ENCODE data around the gene IQSEC1. TPM values are rescaled to one million over a fixed set of nuclear protein-coding genes. Genes with fewer than 3 reads are reported as not detected.
A peak's percentile ranks its signal among the peaks of the same experiment; 100 is the strongest.

Gene IQSEC1
- total RNA-seq, 1 donor = 135 TPM

DNA sequence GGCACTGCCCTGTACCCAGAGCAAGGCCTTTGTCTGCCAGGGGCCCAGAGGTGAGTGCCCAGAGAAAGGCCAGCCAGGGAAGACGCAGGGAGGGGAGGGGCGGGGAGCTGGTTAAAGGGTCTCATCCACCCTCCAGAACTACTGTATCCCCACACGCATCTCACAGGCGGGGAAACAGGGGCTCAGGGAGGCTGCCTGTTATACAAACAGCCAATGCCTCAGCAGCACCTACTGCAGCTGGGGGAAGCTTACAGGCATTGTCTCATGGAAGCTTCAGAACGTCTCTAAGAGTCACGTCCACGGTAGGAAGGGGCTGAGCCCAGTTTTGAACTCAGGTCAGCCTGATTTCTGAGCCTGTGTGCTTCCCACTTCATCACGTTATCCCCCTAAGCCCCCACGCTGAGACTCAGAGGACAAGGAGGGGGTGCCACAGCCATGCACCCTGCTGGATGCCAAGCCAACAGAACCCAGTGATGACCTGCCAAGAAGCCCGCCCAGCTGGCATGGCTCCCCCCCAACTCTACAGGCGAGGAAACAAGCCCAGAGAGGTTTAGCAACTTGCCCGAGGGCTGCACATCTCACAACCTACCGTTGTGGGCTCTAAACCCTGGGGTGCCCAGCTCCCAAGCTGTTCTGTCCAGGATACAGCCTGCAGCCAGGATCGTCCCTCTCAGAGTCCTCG is 54.5 kb downstream of the IQSEC1 start:
- Histone ChIP-seq H3K27me3 (ENCODE audit: insufficient read depth, low read length) (no peaks in the 10 kb centered on the region), H3K4me3 (ENCODE audit: low read length) (no peak overlapping the region), H3K4me1 (ENCODE audit: insufficient read depth, low read length) (peaks cover 63% of the 10 kb centered on the region), H3K9me3 (ENCODE audit: low read depth, low read length) (no peaks in the 10 kb centered on the region)

DNA sequence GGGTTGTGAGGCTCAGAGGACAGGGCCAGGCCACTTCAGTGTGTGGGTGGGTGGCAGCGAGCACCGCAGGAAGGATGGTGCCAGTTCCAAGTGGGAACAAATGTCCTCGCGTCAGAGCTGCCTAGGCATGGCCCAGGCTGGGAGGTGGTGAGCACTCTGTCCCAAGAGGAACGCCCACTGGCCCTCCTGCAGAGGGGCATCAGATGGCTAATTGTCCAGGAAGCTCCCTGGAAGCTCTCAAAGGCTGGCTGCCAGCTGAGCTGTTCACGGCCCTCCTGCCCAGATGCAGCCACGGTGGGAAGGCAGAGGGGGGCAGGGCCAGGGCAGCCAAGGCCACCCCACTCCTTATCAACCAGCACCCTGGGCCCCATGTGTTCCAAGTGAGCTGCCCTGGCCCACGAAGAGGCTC is 55.2 kb downstream of the IQSEC1 start:
- H3K4me1 ChIP-seq (ENCODE audit: insufficient read depth, low read length) = peaks cover 69% of the 10 kb centered on the region
- H3K4me3 ChIP-seq (ENCODE audit: low read length) = no peak overlapping the region
- H3K27me3 ChIP-seq (ENCODE audit: insufficient read depth, low read length) = no peaks in the 10 kb centered on the region
- no peaks in the 10 kb centered on the region for H3K9me3 ChIP-seq (ENCODE audit: low read depth, low read length)

DNA sequence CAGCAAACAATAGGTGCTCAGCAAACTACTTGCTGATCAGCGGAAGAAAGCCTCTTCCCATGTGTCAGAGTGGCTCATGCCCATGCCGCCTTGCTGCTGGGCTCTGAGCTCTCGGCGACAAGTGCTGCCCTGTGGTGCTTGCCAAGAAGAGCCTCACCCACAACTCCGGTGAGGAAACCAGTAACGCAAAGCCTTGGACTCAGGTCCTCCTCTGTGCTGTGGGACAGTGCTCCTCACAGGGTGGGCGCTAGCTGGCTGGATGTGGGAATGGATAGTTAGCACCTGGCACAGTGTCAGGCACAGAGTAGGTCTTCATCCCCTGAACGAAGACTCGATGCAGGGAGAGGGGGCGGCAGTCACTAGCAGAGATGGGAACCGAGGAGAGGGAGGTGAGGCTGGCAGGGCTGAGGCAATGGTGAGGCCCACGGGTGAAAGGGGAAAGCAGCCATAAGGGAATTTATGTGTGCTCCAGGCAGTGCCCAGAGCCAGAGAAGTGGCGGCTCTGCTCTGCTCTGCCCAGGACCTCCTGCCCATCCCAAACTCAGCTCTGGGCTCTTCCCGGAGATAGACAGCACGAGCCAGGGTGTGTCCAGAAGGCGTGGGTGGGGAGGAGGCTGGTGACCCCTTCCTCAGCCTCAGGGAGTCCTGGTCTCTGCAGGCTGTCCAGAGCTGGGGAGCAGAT is 55.7 kb downstream of the IQSEC1 start:
- Histone ChIP-seq H3K4me3 (ENCODE audit: low read length) (no peak overlapping the region), H3K4me1 (ENCODE audit: insufficient read depth, low read length) (peaks cover 70% of the 10 kb centered on the region), H3K9me3 (ENCODE audit: low read depth, low read length) (no peaks in the 10 kb centered on the region), H3K27me3 (ENCODE audit: insufficient read depth, low read length) (no peaks in the 10 kb centered on the region)

DNA sequence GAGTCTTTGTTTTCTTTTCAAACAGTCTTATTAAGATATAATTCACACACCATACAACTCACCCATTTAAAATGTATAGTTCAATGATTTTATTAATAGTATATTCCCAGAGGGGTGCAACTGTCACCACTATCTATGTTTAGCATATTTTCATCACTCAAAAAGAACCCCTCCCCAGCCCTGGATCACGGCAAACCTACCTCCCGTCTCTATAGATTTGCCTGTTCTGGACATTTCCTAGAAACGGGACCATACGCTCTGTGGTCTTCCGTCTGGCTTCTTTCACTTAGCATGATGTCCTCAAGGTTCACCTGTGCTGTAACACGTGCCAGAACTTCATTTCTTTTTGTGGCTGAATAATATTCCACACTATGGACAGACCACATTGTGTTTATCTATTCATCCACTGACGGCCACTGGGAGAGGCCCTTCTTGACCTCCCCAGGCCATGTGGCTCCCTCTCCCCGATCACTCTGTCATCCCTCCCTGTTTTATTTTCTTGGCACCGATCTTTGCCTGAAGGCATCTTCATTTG is 56.4 kb downstream of the IQSEC1 start:
- Histone ChIP-seq H3K4me1 (ENCODE audit: insufficient read depth, low read length) (peaks cover 77% of the 10 kb centered on the region), H3K9me3 (ENCODE audit: low read depth, low read length) (no peaks in the 10 kb centered on the region), H3K27me3 (ENCODE audit: insufficient read depth, low read length) (no peaks in the 10 kb centered on the region), H3K4me3 (ENCODE audit: low read length) (no peak overlapping the region)

DNA sequence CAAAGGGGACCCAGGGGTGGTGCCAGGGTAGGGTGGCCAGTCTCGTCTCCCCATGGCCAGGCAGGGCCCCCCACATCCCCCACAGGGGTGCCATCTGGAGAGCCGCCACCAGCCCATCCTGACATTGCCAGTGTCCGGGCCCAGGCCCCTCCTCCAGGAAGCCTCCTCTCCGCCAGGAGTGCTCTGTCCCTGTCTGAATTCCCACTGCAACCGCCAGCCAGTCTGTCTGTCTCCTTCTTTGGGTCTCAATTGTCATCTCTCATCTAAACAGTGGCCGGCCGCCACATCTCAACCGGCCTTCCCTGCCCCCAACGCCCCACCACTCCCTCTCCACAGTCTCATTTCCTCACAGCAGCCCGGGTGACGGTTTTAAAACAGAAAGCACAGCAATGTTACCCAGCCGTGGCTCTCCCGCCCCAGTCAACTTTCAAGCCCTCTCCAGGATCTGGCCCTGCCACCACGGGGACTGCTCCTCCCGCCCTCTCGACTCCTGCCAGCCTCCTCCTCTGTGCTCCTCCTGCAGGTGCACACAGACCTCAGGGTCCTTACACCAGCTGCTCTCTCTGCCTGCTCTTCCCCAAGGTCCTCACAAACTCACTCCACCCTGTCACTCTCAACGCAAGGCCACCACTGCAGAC is 57.0 kb downstream of the IQSEC1 start:
- Histone ChIP-seq H3K9me3 (ENCODE audit: low read depth, low read length) (no peaks in the 10 kb centered on the region), H3K4me3 (ENCODE audit: low read length) (peak overlapping the region; percentile 64), H3K4me1 (ENCODE audit: insufficient read depth, low read length) (peaks cover 83% of the 10 kb centered on the region), H3K27me3 (ENCODE audit: insufficient read depth, low read length) (no peaks in the 10 kb centered on the region)

DNA sequence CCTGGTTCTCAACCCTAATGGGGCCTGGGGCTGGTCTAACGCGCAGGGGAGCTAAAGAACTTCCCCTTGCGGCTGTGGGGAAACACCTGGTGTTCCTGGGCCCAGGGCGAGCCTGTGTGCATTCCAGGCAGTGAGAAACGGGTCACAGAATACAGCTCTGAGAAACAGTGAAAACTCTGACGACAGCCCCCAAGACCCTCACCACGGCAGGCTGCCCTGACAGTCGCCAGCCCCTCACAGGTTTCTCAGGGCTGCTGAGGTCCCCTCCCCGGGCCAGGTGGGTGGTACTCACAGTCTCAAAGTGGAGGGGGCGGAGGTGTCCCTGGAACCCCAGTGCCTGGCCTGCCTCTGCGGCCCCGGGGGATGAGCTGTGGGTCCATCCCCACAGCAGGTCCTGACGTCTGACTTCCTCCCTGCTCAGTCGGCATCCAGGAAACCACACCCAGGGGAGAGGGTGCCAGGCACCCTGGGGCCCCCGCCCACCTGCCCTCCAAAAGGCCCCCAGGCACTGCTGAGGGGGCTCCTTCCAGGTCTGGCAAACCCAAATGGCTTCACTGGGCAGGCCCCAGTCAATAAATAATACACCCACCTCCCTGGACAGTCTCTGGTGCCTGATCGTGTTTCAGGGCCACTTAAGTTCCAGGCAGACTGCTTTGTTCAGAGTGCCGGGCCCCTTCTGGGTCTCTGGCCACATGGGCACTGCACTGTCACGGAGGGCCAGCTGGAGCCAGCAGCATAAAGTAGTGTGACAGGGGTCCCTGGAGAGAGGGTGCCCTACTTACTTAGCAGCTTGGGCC is 57.7 kb downstream of the IQSEC1 start:
- Histone ChIP-seq H3K4me1 (ENCODE audit: insufficient read depth, low read length) (peaks cover 90% of the 10 kb centered on the region), H3K9me3 (ENCODE audit: low read depth, low read length) (no peaks in the 10 kb centered on the region), H3K4me3 (ENCODE audit: low read length) (peak overlapping the region; percentile 64), H3K27me3 (ENCODE audit: insufficient read depth, low read length) (no peaks in the 10 kb centered on the region)

DNA sequence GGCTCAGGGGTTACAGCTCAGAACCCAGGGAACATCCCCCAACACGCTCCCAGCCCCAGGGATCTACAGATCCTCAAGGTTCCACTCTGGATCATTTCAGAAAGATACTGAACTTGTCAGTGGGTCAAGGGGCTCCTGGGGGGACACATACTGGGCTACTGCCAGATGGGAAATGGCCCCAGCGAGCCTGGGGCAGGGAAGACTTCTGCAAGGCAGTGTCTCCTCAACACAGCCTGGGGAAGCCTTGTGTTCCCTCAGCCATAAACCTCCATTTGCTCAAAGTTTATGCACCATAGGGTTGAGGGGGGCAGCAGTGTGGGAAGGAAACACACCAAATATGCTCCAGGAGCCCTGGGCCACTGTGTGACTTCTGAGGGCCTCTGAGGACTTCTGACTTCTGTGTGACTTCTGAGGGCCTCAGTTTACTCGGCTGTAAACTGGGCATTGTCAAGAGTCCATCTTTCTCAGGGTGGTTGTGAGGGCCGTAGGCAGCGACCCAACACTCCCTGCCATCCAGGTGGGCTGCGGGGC is 58.4 kb downstream of the IQSEC1 start:
- Histone ChIP-seq H3K9me3 (ENCODE audit: low read depth, low read length) (no peaks in the 10 kb centered on the region), H3K4me1 (ENCODE audit: insufficient read depth, low read length) (peaks cover 97% of the 10 kb centered on the region), H3K27me3 (ENCODE audit: insufficient read depth, low read length) (no peaks in the 10 kb centered on the region), H3K4me3 (ENCODE audit: low read length) (peak overlapping the region; percentile 64)

DNA sequence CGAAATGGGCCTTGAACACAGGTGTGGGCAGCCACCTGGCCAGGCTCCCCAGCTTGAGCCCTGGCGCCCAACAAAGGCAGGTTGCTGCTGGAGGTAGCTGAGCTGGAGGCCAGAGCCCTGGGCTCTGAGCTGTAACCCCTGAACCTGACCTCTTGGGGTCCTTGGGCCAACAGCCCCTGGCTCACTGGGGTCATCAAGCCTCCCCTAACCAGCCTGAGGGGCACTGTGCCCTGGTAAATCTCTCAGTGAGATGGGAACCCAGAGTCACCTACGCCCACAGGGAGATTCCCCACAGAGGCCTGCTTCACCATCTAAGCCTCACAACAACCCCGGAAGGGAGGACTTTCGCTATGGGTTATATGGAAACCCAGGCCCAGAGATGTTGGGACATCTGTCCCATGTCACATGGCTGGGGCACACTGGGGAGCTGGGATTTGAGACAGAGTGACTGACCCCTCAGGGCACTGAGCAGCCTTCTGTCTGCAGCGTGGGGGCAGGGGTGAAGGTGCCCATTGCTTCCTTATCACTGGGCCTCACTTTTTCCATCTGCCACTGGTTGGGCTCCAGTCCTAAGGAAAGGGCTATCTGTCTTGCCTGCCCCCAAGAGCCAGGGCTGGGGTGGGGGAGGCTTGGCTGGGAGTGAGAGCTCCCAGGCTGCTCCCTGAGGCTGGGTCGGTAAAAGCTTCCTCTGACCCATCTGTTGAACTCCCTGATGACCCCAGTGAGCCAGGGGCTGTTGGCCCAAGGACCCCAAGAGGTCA is 59.1 kb downstream of the IQSEC1 start:
- H3K4me1 ChIP-seq (ENCODE audit: insufficient read depth, low read length) = peaks cover 99% of the 10 kb centered on the region
- no peaks in the 10 kb centered on the region for H3K9me3 ChIP-seq (ENCODE audit: low read depth, low read length)
- no peaks in the 10 kb centered on the region for H3K27me3 ChIP-seq (ENCODE audit: insufficient read depth, low read length)

DNA sequence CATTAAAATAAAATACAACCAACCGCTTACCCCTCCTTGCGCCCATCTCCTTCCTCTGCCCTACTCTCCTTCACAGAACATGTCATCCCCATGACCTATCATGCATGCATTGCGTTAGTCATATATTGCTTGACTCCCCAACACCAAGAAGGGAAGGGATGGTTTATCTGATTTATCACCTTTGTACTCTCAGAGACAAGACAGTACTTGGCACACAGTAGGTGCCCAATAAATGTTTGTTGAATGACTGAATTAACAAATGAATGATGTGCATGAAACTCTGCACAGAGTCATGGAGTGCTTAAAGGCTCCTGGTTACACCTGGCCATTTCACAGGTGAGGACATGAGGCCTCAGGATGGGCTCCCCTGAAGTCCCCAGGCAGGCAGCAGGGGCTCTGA is 59.7 kb downstream of the IQSEC1 start:
- Histone ChIP-seq H3K4me3 (ENCODE audit: low read length) (peak overlapping the region; percentile 64), H3K27me3 (ENCODE audit: insufficient read depth, low read length) (no peaks in the 10 kb centered on the region), H3K9me3 (ENCODE audit: low read depth, low read length) (no peaks in the 10 kb centered on the region), H3K4me1 (ENCODE audit: insufficient read depth, low read length) (peaks cover 99% of the 10 kb centered on the region)

More for the DNA sequence above, 59.1 kb downstream of the IQSEC1 start:
- peak overlapping the region; percentile 64 for H3K4me3 ChIP-seq (ENCODE audit: low read length)

DNA sequence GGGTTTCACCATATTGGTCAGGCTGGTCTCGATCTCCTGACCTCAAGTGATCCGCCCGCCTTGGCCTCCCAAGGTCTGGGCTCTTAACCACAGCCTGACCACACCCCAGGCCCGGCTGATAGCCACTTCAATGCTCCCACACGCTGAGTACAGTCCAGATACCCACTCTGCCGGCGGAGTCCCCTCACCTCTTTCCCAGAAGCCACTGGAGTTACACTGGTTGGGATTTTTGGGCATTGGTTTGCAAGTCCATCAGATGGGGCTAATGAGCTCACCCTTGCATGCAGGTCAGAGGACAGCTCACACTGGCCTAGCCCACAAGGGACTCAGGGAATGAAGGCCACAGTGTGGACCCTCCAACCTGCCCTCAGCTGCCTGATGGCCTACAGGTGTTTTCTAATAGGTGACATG is 60.1 kb downstream of the IQSEC1 start:
- Histone ChIP-seq H3K9me3 (ENCODE audit: low read depth, low read length) (no peaks in the 10 kb centered on the region), H3K4me3 (ENCODE audit: low read length) (peak overlapping the region; percentile 64), H3K27me3 (ENCODE audit: insufficient read depth, low read length) (no peaks in the 10 kb centered on the region), H3K4me1 (ENCODE audit: insufficient read depth, low read length) (peaks cover 99% of the 10 kb centered on the region)

DNA sequence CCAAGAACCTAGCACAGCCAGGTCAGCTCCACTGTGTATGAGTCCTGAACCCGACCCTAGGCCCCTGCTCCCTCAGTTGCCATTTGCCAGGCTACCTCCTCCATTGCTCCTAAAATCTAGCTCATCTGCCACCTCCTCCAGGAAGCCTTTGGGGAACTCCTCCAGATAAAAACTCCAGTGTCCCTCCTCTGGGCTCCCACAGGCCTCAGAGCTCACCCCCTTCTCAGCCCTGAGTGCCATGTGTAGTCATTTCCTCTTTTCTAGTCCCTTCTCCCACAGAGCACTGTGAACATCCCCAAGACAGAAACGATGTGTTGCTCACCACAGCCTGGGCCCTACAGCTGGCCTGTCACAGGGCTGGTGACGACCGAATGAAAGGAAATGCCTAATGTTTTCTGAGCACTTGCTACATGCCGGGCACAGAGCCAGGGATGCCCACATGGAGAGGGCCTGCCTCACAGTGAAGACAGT is 61.0 kb downstream of the IQSEC1 start:
- Histone ChIP-seq H3K4me3 (ENCODE audit: low read length) (no peak overlapping the region), H3K9me3 (ENCODE audit: low read depth, low read length) (no peaks in the 10 kb centered on the region), H3K4me1 (ENCODE audit: insufficient read depth, low read length) (peaks cover 99% of the 10 kb centered on the region), H3K27me3 (ENCODE audit: insufficient read depth, low read length) (no peaks in the 10 kb centered on the region)

DNA sequence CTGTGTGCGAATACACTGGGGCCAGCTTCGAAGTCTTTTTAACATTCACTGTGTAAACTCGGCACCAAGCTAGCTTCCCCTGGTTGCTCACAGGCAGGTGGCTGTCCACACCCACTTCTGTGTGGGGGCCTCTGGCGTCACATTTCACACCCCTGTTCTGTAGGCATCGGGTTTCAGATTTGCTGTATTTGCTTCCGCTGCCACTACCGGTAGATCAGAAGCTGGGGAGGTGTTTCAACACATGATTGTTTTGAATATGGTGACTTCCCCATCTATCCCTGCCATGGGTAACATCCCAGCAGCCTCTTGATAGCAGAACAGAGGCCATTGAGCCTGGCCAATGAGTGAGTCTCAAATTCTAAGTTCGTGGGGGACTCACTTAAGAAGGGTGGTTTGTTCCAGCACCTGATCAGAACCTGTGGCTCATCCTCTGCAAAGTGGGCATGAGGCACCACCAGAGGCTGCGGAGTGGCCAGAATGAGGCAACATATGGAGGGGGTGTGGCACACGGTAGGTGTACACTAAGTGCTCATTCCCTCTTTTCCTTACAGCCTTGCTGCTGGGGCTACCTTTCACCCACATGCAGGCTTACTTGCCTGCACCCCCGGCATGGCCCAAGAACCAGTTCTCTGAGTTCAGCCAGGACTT is 61.5 kb downstream of the IQSEC1 start:
- no peaks in the 10 kb centered on the region for H3K9me3 ChIP-seq (ENCODE audit: low read depth, low read length)
- no peaks in the 10 kb centered on the region for H3K27me3 ChIP-seq (ENCODE audit: insufficient read depth, low read length)
- no peak overlapping the region for H3K4me3 ChIP-seq (ENCODE audit: low read length)
- H3K4me1 ChIP-seq (ENCODE audit: insufficient read depth, low read length) = peaks cover 99% of the 10 kb centered on the region

DNA sequence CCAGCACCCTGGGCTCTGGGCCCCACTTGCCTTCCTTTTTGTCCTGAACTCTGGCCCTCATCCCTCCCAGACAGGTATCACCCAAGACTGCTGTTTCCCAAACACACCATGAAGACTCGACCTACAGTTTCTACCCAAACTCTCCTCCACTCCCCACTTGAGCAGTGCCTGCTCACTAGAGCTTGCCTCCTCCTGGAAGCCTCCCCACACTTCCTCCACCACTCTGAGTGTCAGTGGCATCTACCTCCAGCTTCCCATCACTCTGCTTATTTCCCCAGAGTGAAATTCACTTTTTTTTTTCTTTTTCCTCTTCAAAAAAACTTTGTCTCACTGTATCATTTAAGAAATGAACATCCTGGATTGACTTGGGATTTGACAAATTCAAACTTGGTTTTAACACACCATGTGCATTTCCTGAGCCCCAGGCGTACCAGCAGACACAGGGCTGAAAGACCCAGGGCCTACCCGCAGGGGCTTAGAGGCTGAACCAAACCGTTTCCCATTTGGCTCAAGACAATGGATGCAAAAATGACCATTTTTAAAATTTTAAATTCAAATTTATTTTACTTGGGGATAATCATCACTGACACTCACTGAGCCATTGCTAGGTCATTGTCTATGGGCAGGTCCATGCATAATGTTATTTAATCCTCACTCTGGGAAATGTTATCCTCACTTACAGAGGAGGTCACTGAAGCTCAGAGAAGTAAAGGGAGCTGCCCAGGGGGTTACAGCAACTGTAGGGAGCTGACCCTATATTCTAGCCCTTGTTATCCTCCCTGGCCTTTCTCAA is 62.3 kb downstream of the IQSEC1 start:
- no peaks in the 10 kb centered on the region for H3K9me3 ChIP-seq (ENCODE audit: low read depth, low read length)
- H3K27me3 ChIP-seq (ENCODE audit: insufficient read depth, low read length) = no peaks in the 10 kb centered on the region
- peaks cover 99% of the 10 kb centered on the region for H3K4me1 ChIP-seq (ENCODE audit: insufficient read depth, low read length)
- no peak overlapping the region for H3K4me3 ChIP-seq (ENCODE audit: low read length)

Measured in mononuclear cell (primary cell).